ENCODE data around the gene AKAP13. TPM values are rescaled to one million over a fixed set of nuclear protein-coding genes. Genes with fewer than 3 reads are reported as not detected.

AKAP13 gene
- polyA plus RNA-seq, 1 experiment: 15.5 TPM

DNA sequence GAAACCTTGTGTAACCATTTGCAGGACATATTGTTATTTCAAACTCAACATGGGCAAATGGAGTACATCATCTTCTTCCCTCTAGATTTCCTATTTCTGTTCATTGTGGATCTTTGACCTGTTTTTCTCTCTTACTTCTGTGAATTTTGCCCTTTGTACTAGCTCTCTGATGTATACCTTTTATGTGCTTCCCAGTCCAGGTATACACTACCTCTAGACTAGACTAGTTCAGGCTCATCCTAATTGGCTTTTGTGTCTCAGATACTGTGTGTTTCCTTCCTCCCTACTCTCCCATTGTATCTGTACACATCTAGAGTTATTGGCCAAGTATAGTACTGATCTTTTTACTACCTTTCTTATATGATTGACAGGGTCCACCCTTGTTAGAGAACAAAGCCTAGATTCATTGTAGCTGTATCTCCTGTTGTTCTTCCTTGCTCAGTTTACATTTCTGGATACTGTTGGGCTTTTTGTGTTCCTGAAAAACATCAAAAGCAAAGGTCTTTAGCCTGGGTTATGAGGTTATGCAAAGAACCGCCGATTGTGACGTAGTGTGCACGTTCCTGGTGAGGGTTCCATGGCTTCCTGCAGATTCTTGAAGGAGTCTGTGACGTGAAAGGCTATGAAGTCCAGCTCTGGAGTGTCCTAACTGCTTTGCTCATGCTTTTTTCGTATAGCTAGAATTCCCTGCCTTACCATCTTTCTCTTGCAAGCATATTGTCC is 247.0 kb downstream of the AKAP13 start:
- POLR2A ChIA-PET: interaction anchor here (2.1 kb wide), 1 partner anchor 19 kb away, joined by 5 read pairs; no protein-coding TSS in a partner anchor
- Histone ChIP-seq H3K27ac (ENCODE audit: low read depth, low read length) (no peak overlapping the region), H3K4me3 (ENCODE audit: low read depth, low read length) (no peak overlapping the region), H3K9me3 (ENCODE audit: control insufficient read depth, insufficient read depth, low read length) (no peaks in the 10 kb centered on the region), H3K27me3 (ENCODE audit: control insufficient read depth, insufficient read depth, low read length) (no peaks in the 10 kb centered on the region)
- CTCF ChIA-PET: interaction anchor here (0.7 kb wide), 2 partner anchors 11 to 16 kb away, joined by 3 read pairs; no protein-coding TSS in a partner anchor
- DNase-seq (ENCODE audit: low read depth, low spot score): no peak
- TF ChIP-seq, protein P1, sequence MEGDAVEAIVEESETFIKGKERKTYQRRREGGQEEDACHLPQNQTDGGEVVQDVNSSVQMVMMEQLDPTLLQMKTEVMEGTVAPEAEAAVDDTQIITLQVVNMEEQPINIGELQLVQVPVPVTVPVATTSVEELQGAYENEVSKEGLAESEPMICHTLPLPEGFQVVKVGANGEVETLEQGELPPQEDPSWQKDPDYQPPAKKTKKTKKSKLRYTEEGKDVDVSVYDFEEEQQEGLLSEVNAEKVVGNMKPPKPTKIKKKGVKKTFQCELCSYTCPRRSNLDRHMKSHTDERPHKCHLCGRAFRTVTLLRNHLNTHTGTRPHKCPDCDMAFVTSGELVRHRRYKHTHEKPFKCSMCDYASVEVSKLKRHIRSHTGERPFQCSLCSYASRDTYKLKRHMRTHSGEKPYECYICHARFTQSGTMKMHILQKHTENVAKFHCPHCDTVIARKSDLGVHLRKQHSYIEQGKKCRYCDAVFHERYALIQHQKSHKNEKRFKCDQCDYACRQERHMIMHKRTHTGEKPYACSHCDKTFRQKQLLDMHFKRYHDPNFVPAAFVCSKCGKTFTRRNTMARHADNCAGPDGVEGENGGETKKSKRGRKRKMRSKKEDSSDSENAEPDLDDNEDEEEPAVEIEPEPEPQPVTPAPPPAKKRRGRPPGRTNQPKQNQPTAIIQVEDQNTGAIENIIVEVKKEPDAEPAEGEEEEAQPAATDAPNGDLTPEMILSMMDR (IDR thresholded peaks at IDR 0.05; ENCODE audit: low read depth, low read length): no peak

GRCh38 chr15:85630311-85630710 is 249.9 kb downstream of the AKAP13 start:
- Histone ChIP-seq H3K27me3 (ENCODE audit: control insufficient read depth, insufficient read depth, low read length) (no peaks in the 10 kb centered on the region), H3K4me3 (ENCODE audit: low read depth, low read length) (no peak overlapping the region), H3K9me3 (ENCODE audit: control insufficient read depth, insufficient read depth, low read length) (no peaks in the 10 kb centered on the region), H3K27ac (ENCODE audit: low read depth, low read length) (no peak overlapping the region)
- CTCF ChIA-PET: no interaction called here
- POLR2A ChIA-PET: no interaction called here
- TF ChIP-seq, protein P1 (IDR thresholded peaks at IDR 0.05; ENCODE audit: low read depth, low read length): no peak
- no peak for DNase-seq (ENCODE audit: low read depth, low spot score)

GRCh38 chr15:85631018-85631417 is 250.6 kb downstream of the AKAP13 start:
- CTCF ChIA-PET: no interaction called here
- POLR2A ChIA-PET: no interaction called here
- no peaks in the 10 kb centered on the region for H3K27me3 ChIP-seq (ENCODE audit: control insufficient read depth, insufficient read depth, low read length)
- TF ChIP-seq, protein P1 (IDR thresholded peaks at IDR 0.05; ENCODE audit: low read depth, low read length): no peak
- no peak for DNase-seq (ENCODE audit: low read depth, low spot score)
- H3K4me3 ChIP-seq (ENCODE audit: low read depth, low read length): no peak overlapping the region
- no peak overlapping the region for H3K27ac ChIP-seq (ENCODE audit: low read depth, low read length)
- H3K9me3 ChIP-seq (ENCODE audit: control insufficient read depth, insufficient read depth, low read length): no peaks in the 10 kb centered on the region

DNA sequence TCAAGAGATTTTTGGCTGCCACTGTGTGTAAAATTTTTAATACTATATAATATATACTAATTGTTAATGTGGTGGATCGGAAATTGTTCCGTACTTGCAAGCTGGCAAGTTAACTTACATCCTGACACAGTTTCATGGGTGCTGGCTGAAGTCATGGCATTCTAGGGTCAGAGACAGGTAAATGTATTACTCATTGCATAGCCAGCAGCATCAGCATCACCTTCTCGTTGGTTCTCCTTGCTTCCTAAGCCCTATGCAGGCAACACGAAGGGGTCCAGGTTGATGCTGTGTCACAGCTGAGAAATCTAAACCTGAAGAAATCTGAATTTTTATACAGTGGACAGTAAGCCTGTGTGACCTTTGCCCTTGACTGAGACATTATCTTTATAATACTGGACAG is 251.6 kb downstream of the AKAP13 start:
- no peak overlapping the region for H3K4me3 ChIP-seq (ENCODE audit: low read depth, low read length)
- no peak for DNase-seq (ENCODE audit: low read depth, low spot score)
- ChIA-PET CTCF (no interaction called here), POLR2A (no interaction called here)
- no peaks in the 10 kb centered on the region for H3K9me3 ChIP-seq (ENCODE audit: control insufficient read depth, insufficient read depth, low read length)
- no peak overlapping the region for H3K27ac ChIP-seq (ENCODE audit: low read depth, low read length)
- TF ChIP-seq, protein P1 (IDR thresholded peaks at IDR 0.05; ENCODE audit: low read depth, low read length): no peak
- no peaks in the 10 kb centered on the region for H3K27me3 ChIP-seq (ENCODE audit: control insufficient read depth, insufficient read depth, low read length)

GRCh38 chr15:85633859-85634258 is 253.5 kb downstream of the AKAP13 start:
- H3K9me3 ChIP-seq (ENCODE audit: control insufficient read depth, insufficient read depth, low read length): no peaks in the 10 kb centered on the region
- CTCF ChIA-PET: no interaction called here
- TF ChIP-seq, protein P1 (IDR thresholded peaks at IDR 0.05; ENCODE audit: low read depth, low read length): no peak
- H3K27ac ChIP-seq (ENCODE audit: low read depth, low read length): no peak overlapping the region
- POLR2A ChIA-PET: no interaction called here
- no peaks in the 10 kb centered on the region for H3K27me3 ChIP-seq (ENCODE audit: control insufficient read depth, insufficient read depth, low read length)
- no peak overlapping the region for H3K4me3 ChIP-seq (ENCODE audit: low read depth, low read length)
- no peak for DNase-seq (ENCODE audit: low read depth, low spot score)

Data from AG04450 (cell line).